GM21717 (cell line): ENCODE data around the gene PSRC1.

ENCODE experiments used
- ATAC-seq: cut with Tn5 transposase; IDR thresholded peaks from one replicate; pipeline ENCODE4 v1.9.1; 2021; ENCODE audit warnings: mild to moderate bottlenecking, moderate library complexity; ENCODE audit not compliant: unreplicated experiment

PSRC1 gene

GRCh38 chr1:109272831-109273547, 10.0 kb downstream of the PSRC1 start:
- no peak for ATAC-seq

DNA sequence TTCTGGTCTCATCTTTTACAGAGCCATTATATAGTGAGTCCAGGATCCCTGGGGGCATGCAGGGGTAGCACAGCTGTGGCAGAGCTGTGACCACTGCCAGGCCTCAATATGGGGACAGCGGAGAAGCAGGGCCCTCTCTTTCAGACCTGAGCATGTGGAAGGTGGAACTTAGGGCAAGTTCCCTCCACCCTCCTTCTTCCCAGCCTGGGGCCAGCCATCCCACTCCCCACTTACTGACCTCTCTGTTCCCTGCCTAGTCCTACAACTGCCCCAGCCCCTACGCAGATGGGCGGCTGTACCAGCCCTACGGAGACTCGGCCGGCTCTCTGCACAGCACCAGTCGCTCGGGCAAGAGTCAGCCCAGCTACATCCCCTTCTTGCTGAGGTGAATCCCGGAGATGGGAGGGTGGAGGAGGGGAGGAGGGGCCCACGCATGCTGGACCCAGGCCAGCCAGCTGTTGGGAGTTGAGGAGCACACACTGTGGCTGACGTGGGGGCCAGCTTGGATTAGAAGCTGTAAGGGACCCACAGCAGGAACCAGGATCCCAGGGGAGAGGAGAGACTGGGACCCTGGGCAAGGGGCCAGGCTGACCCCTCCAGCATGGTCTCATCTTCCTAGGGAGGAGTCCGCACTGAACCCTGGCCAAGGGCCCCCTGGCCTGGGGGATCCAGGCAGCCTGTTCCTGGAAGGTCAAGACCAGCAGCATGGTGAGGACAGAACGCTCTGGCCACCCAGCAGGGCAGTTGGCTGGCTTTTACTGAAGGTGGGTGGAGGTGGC, 10.7 kb downstream of the PSRC1 start:
- ATAC-seq, result no peak

GRCh38 chr1:109271458-109271857, 11.5 kb downstream of the PSRC1 start:
- no peak for ATAC-seq

- no peak for ATAC-seq
These were observed 12.2 kb downstream of the PSRC1 start for GRCh38 chr1:109270623-109271317.

DNA sequence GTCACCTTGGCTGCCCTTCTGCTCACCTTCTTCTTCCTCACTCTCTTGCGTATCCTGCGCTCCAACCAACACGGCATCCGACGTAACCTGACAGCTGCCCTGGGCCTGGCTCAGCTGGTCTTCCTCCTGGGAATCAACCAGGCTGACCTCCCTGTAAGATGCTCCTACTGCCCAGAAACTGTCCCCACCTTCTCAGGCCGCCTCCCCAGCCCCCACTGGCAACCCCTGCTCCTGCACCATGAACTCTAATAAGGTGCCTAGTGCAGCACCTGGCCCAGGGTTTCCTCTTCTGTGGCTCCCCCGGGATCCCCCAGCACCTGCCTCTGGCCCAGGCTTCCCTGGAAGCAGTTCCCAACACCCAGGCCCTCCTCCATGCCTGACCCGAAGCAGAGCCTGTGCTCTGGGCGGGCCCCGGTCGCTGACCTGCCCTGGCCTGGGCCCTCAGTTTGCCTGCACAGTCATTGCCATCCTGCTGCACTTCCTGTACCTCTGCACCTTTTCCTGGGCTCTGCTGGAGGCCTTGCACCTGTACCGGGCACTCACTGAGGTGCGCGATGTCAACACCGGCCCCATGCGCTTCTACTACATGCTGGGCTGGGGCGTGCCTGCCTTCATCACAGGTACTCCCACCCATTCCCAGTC, 12.8 kb downstream of the PSRC1 start:
- ATAC-seq, result no peak

DNA sequence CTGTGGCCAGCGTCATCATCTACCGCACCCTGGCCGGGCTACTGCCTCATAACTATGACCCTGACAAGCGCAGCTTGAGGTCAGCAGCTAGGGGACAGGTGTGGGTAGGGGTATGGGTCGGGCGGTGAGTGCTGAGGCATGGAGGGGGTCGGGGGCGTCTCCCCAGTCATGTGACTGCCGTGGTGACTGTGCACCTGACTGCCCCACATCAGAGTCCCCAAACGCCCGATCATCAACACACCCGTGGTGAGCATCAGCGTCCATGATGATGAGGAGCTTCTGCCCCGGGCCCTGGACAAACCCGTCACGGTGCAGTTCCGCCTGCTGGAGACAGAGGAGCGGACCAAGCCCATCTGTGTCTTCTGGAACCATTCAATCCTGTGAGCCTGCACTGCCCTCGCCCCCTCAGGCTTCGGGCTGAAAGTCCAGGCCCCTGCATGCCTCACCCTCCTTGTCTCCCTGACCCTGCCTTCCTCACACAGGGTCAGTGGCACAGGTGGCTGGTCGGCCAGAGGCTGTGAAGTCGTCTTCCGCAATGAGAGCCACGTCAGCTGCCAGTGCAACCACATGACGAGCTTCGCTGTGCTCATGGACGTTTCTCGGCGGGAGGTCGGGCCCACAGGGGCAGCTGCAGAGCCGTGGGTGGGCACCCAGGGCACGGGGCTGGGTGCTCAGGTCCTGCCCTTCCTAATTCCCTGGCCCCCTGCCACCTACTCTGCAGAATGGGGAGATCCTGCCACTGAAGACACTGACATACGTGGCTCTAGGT, 13.5 kb downstream of the PSRC1 start:
- ATAC-seq, result no peak

DNA sequence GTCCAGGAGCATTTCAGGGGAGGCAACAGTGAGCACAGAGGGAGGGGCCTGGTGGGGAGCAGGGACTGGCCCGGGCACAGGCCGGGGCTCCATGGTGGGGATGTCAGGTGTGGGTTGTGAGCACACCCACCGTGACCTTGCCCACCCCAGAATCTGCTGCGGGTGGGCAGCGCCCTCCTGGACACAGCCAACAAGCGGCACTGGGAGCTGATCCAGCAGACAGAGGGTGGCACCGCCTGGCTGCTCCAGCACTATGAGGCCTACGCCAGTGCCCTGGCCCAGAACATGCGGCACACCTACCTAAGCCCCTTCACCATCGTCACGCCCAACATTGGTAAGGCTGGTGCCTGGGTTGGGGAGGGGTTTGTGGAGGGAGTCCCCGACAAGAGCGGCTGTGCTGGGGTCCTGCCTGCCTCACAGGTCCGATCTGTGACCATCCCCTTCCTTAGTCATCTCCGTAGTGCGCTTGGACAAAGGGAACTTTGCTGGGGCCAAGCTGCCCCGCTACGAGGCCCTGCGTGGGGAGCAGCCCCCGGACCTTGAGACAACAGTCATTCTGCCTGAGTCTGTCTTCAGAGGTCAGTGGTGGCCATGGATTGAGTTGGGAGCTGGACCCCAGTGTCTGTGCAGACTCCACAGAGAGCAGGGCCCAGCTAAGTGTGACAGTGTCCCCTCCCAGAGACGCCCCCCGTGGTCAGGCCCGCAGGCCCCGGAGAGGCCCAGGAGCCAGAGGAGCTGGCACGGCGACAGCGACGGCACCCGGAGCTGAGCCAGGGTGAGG, 14.3 kb downstream of the PSRC1 start:
- no peak for ATAC-seq

- no peak for ATAC-seq
These were observed 15.1 kb downstream of the PSRC1 start for GRCh38 chr1:109267743-109268300.

DNA sequence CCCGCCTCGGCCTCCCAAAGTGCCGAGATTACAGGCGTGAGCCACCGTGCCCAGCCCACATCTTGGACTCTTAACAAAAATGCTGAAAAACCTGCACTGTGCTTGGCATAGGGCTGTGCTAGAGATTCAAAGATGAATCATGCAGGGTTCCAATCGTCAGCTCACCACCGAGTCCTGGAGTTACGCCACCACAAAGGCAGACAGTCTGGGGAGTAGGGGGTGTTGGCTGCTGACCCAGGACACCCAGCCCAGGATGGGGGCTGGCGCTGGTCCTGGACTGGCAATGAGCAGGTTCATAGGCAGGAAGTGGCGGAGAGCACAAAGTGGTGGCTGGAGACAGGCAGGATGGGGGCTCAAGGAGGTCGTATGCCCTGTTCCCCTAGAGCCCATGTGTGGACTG, 16.0 kb downstream of the PSRC1 start:
- no peak for ATAC-seq

DNA sequence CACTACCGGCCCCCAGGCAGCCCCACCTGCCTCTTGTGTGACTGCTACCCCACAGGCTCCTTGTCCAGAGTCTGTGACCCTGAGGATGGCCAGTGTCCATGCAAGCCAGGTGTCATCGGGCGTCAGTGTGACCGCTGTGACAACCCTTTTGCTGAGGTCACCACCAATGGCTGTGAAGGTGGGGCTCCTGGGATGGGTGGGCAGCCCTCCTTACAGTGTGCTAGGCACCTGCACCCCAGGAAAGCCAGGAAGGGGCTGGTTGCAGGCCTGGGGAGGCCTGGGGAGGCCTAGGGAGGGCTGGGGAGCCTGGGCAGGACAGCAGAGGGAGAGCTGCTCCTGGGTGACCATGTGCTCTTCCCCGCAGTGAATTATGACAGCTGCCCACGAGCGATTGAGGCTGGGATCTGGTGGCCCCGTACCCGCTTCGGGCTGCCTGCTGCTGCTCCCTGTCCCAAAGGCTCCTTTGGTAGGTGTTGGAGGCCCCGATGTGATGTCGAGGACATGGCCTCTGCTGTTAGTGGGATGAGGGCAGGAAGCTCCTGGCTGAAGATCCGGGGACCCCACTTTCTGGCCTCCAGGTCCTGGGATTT, 17.1 kb downstream of the PSRC1 start:
- ATAC-seq, result no peak

DNA sequence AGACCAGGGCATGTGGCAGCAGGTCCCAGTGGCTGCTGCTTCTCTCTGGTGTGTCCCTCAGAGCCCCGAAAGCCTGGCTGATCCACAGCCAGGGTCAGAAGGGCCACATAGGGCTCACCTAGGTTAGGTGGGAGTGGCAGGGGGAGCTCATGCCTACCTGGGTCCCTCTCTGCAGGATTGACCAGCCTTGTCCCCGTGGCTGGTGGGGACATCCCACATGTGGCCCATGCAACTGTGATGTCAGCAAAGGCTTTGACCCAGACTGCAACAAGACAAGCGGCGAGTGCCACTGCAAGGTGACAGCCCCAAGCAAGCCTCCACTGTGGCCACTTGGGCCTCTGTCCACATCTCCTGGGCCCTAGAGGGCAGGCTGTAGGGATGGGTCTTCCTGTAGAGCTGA, 17.9 kb downstream of the PSRC1 start:
- no peak for ATAC-seq

GRCh38 chr1:109264379-109264755, 18.6 kb downstream of the PSRC1 start:
- no peak for ATAC-seq

GRCh38 chr1:109263597-109264378, 19.2 kb downstream of the PSRC1 start:
- peak; percentile 72 for ATAC-seq

DNA sequence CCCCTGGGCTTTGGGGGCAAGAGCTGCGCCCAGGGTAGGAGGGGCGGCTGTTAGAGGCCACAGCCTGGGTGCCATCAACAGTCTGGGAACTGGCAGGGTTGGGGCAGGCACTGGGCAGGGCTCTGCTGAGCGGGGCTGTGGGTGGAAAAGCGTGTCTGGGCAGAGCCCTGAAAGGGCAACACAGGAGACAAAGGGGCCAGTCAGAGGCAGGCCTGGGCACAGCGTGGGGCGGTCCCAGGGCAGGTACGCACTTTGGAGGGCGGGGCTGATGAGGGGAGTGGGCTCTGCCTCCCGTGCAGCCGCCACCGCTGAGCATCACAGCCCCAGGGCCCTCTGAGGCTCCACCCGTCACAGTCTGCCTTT, 19.7 kb downstream of the PSRC1 start:
- ATAC-seq, result no peak

- ATAC-seq, result no peak
These were observed 20.5 kb downstream of the PSRC1 start for GRCh38 chr1:109262231-109263055.

GRCh38 chr1:109261578-109261977, 21.4 kb downstream of the PSRC1 start:
- ATAC-seq, result no peak

GRCh38 chr1:109261006-109261405, 21.9 kb downstream of the PSRC1 start:
- ATAC-seq, result no peak
